K562 (cell line): Measurements from ENCODE around the gene ERVMER34-1. TPM values are rescaled to one million over a fixed set of nuclear protein-coding genes. Genes with fewer than 3 reads are reported as not detected.
A peak's percentile ranks its signal among the peaks of the same experiment; 100 is the strongest.

ENCODE experiments used
- AFF4 ChIP-seq: sonication (generic); formaldehyde crosslinking; IDR thresholded peaks from 2 replicates; pipeline ENCODE4 v1.8.0; 2023; ENCODE audit warnings: mild to moderate bottlenecking, missing genetic modification reagents
- CC2D1A ChIP-seq: fragments of 450-650 bp; IDR thresholded peaks from 2 replicates; pipeline ENCODE4 v1.6.1; 2017; ENCODE audit warnings: mild to moderate bottlenecking
- DMBX1 ChIP-seq: fragments of 250-450 bp; sonication (Bioruptor Pico); IDR thresholded peaks from 2 replicates; pipeline ENCODE4 v1.8.0; 2022; ENCODE audit warnings: inconsistent platforms, mild to moderate bottlenecking, moderate library complexity, borderline replicate concordance
- EP400 ChIP-seq: fragments of 450-650 bp; IDR thresholded peaks from 2 replicates; pipeline ENCODE4 v1.6.1; 2017; ENCODE audit warnings: antibody characterized with exemption, mild to moderate bottlenecking, moderate library complexity
- FIP1L1 ChIP-seq: fragments of 200-400 bp; formaldehyde crosslinking; IDR thresholded peaks from 2 replicates; pipeline ENCODE4 v1.6.1; 2018; ENCODE audit warnings: mild to moderate bottlenecking, low read depth, low read length; ENCODE audit not compliant: poor library complexity, severe bottlenecking
- FUS ChIP-seq: fragments of 200-400 bp; formaldehyde crosslinking; optimal IDR thresholded peaks from 2 replicates; pipeline ENCODE3; 2017; ENCODE audit warnings: low read depth, low read length
- L3MBTL2 ChIP-seq: fragments of 450-650 bp; IDR thresholded peaks from 2 replicates; pipeline ENCODE4 v1.6.1; 2016; ENCODE audit warnings: mild to moderate bottlenecking, moderate library complexity
- MIER1 ChIP-seq: fragments of 450-650 bp; IDR thresholded peaks from 2 replicates; pipeline ENCODE4 v1.6.1; 2016; ENCODE audit warnings: antibody characterized with exemption, mild to moderate bottlenecking, low read depth
- NKRF ChIP-seq: fragments of 450-650 bp; IDR thresholded peaks from 2 replicates; pipeline ENCODE4 v1.6.1; 2016; ENCODE audit warnings: borderline replicate concordance
- PHF8 ChIP-seq: fragments of 200-600 bp; sonication (generic); IDR thresholded peaks from 2 replicates; pipeline ENCODE4 v1.6.1; 2012; ENCODE audit warnings: mixed run types, mild to moderate bottlenecking, inconsistent platforms, low read length, moderate library complexity, borderline replicate concordance
- RBM22 ChIP-seq: fragments of 200-400 bp; formaldehyde crosslinking; IDR thresholded peaks from 2 replicates; pipeline ENCODE4 v1.6.1; 2018; ENCODE audit warnings: low read length, low read depth; ENCODE audit not compliant: poor library complexity, severe bottlenecking
- SRSF3 ChIP-seq: fragments of 200-400 bp; formaldehyde crosslinking; IDR thresholded peaks from 2 replicates; pipeline ENCODE4 v1.6.1; 2016; ENCODE audit warnings: mild to moderate bottlenecking, low read length, moderate library complexity; ENCODE audit not compliant: insufficient read depth
- TAF1 ChIP-seq: IDR thresholded peaks from 2 replicates; pipeline ENCODE4 v1.6.1; 2011; ENCODE audit warnings: mild to moderate bottlenecking, low read length, moderate library complexity; ENCODE audit not compliant: insufficient read depth, control insufficient read depth, severe bottlenecking; ENCODE audit errors: extremely low read depth
- U2AF1 ChIP-seq: fragments of 200-400 bp; formaldehyde crosslinking; optimal IDR thresholded peaks from 2 replicates; pipeline ENCODE3; 2017; ENCODE audit warnings: mild to moderate bottlenecking, low read depth, low read length, moderate library complexity
- ZNF395 ChIP-seq: fragments of 200-800 bp; sonication (Bioruptor generic); IDR thresholded peaks from 2 replicates; pipeline ENCODE4 v1.6.1; 2017; ENCODE audit warnings: missing genetic modification characterization, missing compliant biosample characterization
- polyA plus RNA-seq, 8 experiments: library from polyadenylated mRNA; depleted of rRNA in 4 of 8; stranded (reverse) in 5 of 8; unstranded in 3 of 8; fragments of >200 nt; fragmentation: Nextera tagmentation in 2 of 8; fragmentation: Illumina TruSeq in 1 of 8; extraction: Ambion mirVana in 2 of 8; extraction: Trizol in 1 of 8; gene quantifications; 2 replicates each; pipeline versions ENCODE4 v1.2.1 to v1.2.3, GENCODE V29; 2011 to 2014; ENCODE audit warnings: inconsistent platforms in 1 of 8, missing spikeins in 1 of 8
- total RNA-seq, 7 experiments: library from RNA; depleted of rRNA in 6 of 7; stranded (reverse); fragments of >200 nt in 6 of 7; fragmentation: Illumina TruSeq in 2 of 7; extraction: Trizol in 2 of 7; gene quantifications; 2 replicates each; pipeline versions ENCODE4 v1.2.1 to v1.2.3, GENCODE V29; 2011 to 2021; ENCODE audit warnings: low replicate concordance in 1 of 7

Gene ERVMER34-1
- total and polyA plus RNA-seq, 9 of the 15 experiments (the other 6 are each of a cell fraction or from before 2014, with no cell fraction given) = 0.04 to 0.57 (median 0.25) TPM

- TF ChIP-seq NKRF (peak; percentile 59; the same call in 1 of the 2 replicates), MIER1 (no peak), EP400 (peak; percentile 89), FIP1L1 (peak; percentile 90), U2AF1 (peak; percentile 76), SRSF3 (no peak), L3MBTL2 (peak; percentile 54), RBM22 (peak; percentile 91), DMBX1 (CRISPR knock-in tag) (no peak), PHF8 (peak; percentile 76; the same call in 1 of the 2 replicates), FUS (peak; percentile 46), ZNF395 (CRISPR knock-in tag) (0 out of 2 replicates have a peak, but pooled peaks have one; percentile 61), CC2D1A (peak; percentile 94; the same call in 1 of the 2 replicates), AFF4 (peak; percentile 90; the same call in 1 of the 2 replicates), TAF1 (peak; percentile 96)
These were observed 38.7 kb downstream of the ERVMER34-1 start (continued) for GRCh38 chr4:52712251-52713130.
